ENCODE data around the gene LIX1. TPM values are rescaled to one million over a fixed set of nuclear protein-coding genes. Genes with fewer than 3 reads are reported as not detected.
"Not testable (repeated sequence)": the region's sequence is repeated elsewhere in the genome, so short reads cannot be mapped to it uniquely, and the experiment has no call there.

LIX1 gene
- polyA plus RNA-seq (2013, experiment 1 of 2) = not detected
- not detected for polyA plus RNA-seq (2013, experiment 2 of 2)

DNA sequence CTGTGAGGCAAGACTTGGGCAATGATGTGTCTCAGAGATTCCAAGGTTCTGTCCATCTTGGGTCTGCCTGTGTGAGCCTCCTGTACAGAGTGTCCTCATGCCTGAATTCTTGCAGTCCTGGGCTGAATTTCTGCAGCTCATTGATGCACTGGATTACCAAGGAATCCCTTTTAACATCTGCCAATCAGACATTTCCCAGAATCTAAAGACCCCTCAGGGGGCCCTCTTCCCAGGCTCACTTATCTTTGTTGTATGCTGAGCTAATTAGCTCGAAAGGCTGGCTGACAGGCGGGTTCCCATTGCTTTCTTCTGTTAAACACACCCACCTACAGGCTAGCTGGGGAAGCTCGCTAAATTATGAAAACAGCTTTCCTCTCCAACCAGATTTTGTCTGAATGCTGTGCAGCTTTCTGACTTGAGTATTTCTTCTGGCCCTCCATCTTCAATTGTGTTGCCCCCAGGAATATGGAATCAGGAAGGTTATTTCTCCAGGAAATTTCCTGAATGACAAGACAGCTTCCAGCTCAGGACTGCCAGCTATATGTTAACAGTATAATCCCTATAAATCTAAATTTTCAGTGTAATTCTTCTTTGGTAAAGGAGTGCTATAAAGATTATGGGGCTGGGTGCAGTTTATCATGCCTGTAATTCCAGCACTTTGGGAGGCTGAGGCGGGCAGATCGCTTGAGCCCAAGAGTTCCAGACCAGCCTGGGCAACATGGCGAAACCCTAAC lies at the start of gene LIX1:
TSS of gene LIX1 (minus strand) at position 91 of the 734 bp plus-strand sequence. CDS start at position 56, 35 bp downstream.
- WGBS = 5% methylated on average over 3 of the region's 6 CpGs
- Histone ChIP-seq H3K4me2 (ENCODE audit: low read length, poor library complexity, severe bottlenecking) (peak within 1 kb of the TSS; percentile 27), H3K4me3 (ENCODE audit: insufficient read depth in 1 of 2, low read depth in 1 of 2, low read length in 2 of 2) (no peak within 1 kb of the TSS), H3K18ac (ENCODE audit: low read depth in 1 of 2, low read length in 2 of 2) (no peak within 1 kb of the TSS), H2BK5ac (ENCODE audit: low read depth, low read length, poor library complexity, severe bottlenecking) (peak within 1 kb of the TSS; percentile 10), H3K9me3 (ENCODE audit: control insufficient read depth, low read length) (no peaks in the 10 kb centered on the region), H4K8ac (ENCODE audit: low read length) (no peak within 1 kb of the TSS), H3K23ac (ENCODE audit: low read length in 2 of 2) (no peak within 1 kb of the TSS), H3K9ac (ENCODE audit: low read length) (no peak within 1 kb of the TSS), H2AK5ac (ENCODE audit: low read length, severe bottlenecking) (no peak within 1 kb of the TSS), H2BK15ac (ENCODE audit: low read depth, poor library complexity, severe bottlenecking) (no peak within 1 kb of the TSS), H3K36me3 (ENCODE audit: control insufficient read depth in 1 of 2, insufficient read depth in 2 of 2, low read depth in 1 of 2, low read length in 2 of 2) (no peaks in the 10 kb centered on the region), H4K91ac (ENCODE audit: low read length) (no peak within 1 kb of the TSS), H3K4ac (ENCODE audit: low read depth in 1 of 2, low read length in 2 of 2) (no peak within 1 kb of the TSS), H2AFZ (ENCODE audit: low read depth, low read length) (no peak within 1 kb of the TSS), H3K14ac (ENCODE audit: low read length in 2 of 2) (no peak within 1 kb of the TSS), H2BK12ac (ENCODE audit: low read length in 2 of 2) (no peak within 1 kb of the TSS), H3K27me3 (ENCODE audit: control insufficient read depth in 1 of 2, insufficient read depth in 1 of 2, low read length in 2 of 2) (peaks cover 0 to 12% of the 10 kb centered on the region in 2 experiments), H3K27ac (ENCODE audit: low read length, poor library complexity, severe bottlenecking) (no peak within 1 kb of the TSS), H3K4me1 (ENCODE audit: control insufficient read depth, insufficient read depth, low read depth, low read length) (no peaks in the 10 kb centered on the region), H3K79me1 (replicated peaks; ENCODE audit: low read length, poor library complexity, severe bottlenecking) (no peaks in the 10 kb centered on the region), H2BK120ac (ENCODE audit: low read depth, low read length) (no peak within 1 kb of the TSS)
- peak; percentile 57 for DNase-seq

DNA sequence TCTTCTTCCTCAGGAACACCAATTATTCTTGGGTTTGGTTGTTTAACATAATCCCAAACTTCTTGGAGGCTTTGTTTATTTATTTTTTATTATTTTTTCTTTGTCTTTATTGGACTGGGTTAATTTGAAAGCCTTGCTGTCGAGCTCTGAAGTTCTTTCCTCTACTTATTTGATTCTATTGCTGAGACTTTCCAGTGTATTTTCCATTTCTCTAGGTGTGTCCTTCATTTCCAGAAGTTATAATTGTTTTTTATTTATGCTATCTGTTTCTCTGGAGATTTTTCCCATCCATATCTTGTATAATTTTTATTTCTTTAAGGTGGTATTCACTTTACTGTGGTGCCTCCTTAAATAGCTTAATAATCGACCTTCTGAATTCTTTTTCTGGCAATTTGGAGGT lies 49.5 kb upstream of the LIX1 start:
- Histone ChIP-seq H2AFZ (ENCODE audit: low read depth, low read length) (no peak overlapping the region), H3K4me1 (ENCODE audit: control insufficient read depth, insufficient read depth, low read depth, low read length) (no peaks in the 10 kb centered on the region), H2BK15ac (ENCODE audit: low read depth, poor library complexity, severe bottlenecking) (no peak overlapping the region), H2BK120ac (ENCODE audit: low read depth, low read length) (no peak overlapping the region), H3K79me1 (replicated peaks; ENCODE audit: low read length, poor library complexity, severe bottlenecking) (peaks cover 2% of the 10 kb centered on the region), H3K4ac (ENCODE audit: low read depth in 1 of 2, low read length in 2 of 2) (no peak overlapping the region), H2BK12ac (ENCODE audit: low read length in 2 of 2) (no peak overlapping the region), H3K18ac (ENCODE audit: low read depth in 1 of 2, low read length in 2 of 2) (no peak overlapping the region), H3K9ac (ENCODE audit: low read length) (no peak overlapping the region), H3K9me3 (ENCODE audit: control insufficient read depth, low read length) (no peaks in the 10 kb centered on the region), H4K91ac (ENCODE audit: low read length) (no peak overlapping the region), H2BK5ac (ENCODE audit: low read depth, low read length, poor library complexity, severe bottlenecking) (no peak overlapping the region), H2AK5ac (ENCODE audit: low read length, severe bottlenecking) (no peak overlapping the region), H3K14ac (ENCODE audit: low read length in 2 of 2) (no peak overlapping the region), H3K23ac (ENCODE audit: low read length in 2 of 2) (no peak overlapping the region), H4K8ac (ENCODE audit: low read length) (no peak overlapping the region), H3K4me2 (ENCODE audit: low read length, poor library complexity, severe bottlenecking) (no peak overlapping the region), H3K27ac (ENCODE audit: low read length, poor library complexity, severe bottlenecking) (no peak overlapping the region), H3K36me3 (ENCODE audit: control insufficient read depth in 1 of 2, insufficient read depth in 2 of 2, low read depth in 1 of 2, low read length in 2 of 2) (peaks cover 0 to 3% of the 10 kb centered on the region in 2 experiments), H3K4me3 (ENCODE audit: insufficient read depth in 1 of 2, low read depth in 1 of 2, low read length in 2 of 2) (no peak overlapping the region), H3K27me3 (ENCODE audit: control insufficient read depth in 1 of 2, insufficient read depth in 1 of 2, low read length in 2 of 2) (no peaks in the 10 kb centered on the region)
- no peak for DNase-seq
- WGBS = 78% methylated on average over 1 of the region's 2 CpGs

DNA sequence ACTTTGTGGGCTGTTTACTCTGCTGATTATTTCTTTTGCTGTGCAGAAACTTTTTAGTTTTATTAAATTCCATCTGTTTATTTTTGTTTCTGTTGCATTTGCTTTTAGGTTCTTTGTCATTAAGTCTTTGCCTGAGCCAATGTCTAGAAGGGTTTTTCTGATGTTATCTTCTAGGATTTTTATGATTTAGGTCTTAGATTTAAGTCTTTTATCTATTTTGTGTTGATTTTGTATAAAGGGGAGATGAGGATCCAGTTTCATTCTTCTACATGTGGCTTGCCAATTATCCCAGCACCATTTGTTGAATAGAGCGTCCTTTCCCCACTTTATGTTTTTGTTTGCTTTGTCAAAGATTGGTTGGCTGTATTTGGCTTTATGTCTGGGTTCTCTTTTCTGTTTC lies 47.1 kb upstream of the LIX1 start:
- not testable (repeated sequence) for H2BK15ac ChIP-seq (ENCODE audit: low read depth, poor library complexity, severe bottlenecking); H3K18ac ChIP-seq (ENCODE audit: low read depth in 1 of 2, low read length in 2 of 2); H4K91ac ChIP-seq (ENCODE audit: low read length); H2AFZ ChIP-seq (ENCODE audit: low read depth, low read length); H3K4me1 ChIP-seq (ENCODE audit: control insufficient read depth, insufficient read depth, low read depth, low read length); DNase-seq; H2BK12ac ChIP-seq (ENCODE audit: low read length in 2 of 2); H3K4me2 ChIP-seq (ENCODE audit: low read length, poor library complexity, severe bottlenecking); H3K4ac ChIP-seq (ENCODE audit: low read depth in 1 of 2, low read length in 2 of 2); H3K79me1 ChIP-seq (replicated peaks; ENCODE audit: low read length, poor library complexity, severe bottlenecking); H3K9me3 ChIP-seq (ENCODE audit: control insufficient read depth, low read length); H3K4me3 ChIP-seq (ENCODE audit: insufficient read depth in 1 of 2, low read depth in 1 of 2, low read length in 2 of 2); H4K8ac ChIP-seq (ENCODE audit: low read length); H2AK5ac ChIP-seq (ENCODE audit: low read length, severe bottlenecking); H3K27me3 ChIP-seq (ENCODE audit: control insufficient read depth in 1 of 2, insufficient read depth in 1 of 2, low read length in 2 of 2); H3K23ac ChIP-seq (ENCODE audit: low read length in 2 of 2); H2BK5ac ChIP-seq (ENCODE audit: low read depth, low read length, poor library complexity, severe bottlenecking); H3K36me3 ChIP-seq (ENCODE audit: control insufficient read depth in 1 of 2, insufficient read depth in 2 of 2, low read depth in 1 of 2, low read length in 2 of 2); H3K27ac ChIP-seq (ENCODE audit: low read length, poor library complexity, severe bottlenecking); H3K9ac ChIP-seq (ENCODE audit: low read length); H2BK120ac ChIP-seq (ENCODE audit: low read depth, low read length); H3K14ac ChIP-seq (ENCODE audit: low read length in 2 of 2)
- 88% methylated on average over 1 of the region's 1 CpG for WGBS

DNA sequence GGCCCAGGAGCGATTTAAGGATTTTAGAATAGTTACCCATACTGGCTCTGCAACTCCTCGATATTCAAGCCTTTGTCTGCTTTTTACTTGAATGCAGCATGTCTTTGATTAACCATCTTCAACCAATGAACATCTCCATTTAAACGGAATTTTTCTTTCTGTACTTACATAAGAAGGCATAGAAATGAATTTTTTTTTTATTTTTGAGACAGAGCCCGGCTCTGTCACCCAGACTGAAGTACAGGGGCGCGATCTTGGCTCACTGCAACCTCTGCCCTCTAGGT lies 41.5 kb upstream of the LIX1 start:
- Histone ChIP-seq H2BK5ac (ENCODE audit: low read depth, low read length, poor library complexity, severe bottlenecking) (no peak overlapping the region), H3K4me2 (ENCODE audit: low read length, poor library complexity, severe bottlenecking) (peak overlapping the region; percentile 79), H3K36me3 (ENCODE audit: control insufficient read depth in 1 of 2, insufficient read depth in 2 of 2, low read depth in 1 of 2, low read length in 2 of 2) (peaks cover 0 to 17% of the 10 kb centered on the region in 2 experiments), H4K91ac (ENCODE audit: low read length) (peak overlapping the region; percentile 37), H3K9me3 (ENCODE audit: control insufficient read depth, low read length) (no peaks in the 10 kb centered on the region), H4K8ac (ENCODE audit: low read length) (peak overlapping the region; percentile 88), H3K23ac (ENCODE audit: low read length in 2 of 2) (no peak overlapping the region), H2BK12ac (ENCODE audit: low read length in 2 of 2) (no peak overlapping the region), H2BK120ac (ENCODE audit: low read depth, low read length) (peak overlapping the region; percentile 71), H3K4ac (ENCODE audit: low read depth in 1 of 2, low read length in 2 of 2) (peak overlapping the region in 1 of 2 experiments; percentile 73), H3K27me3 (ENCODE audit: control insufficient read depth in 1 of 2, insufficient read depth in 1 of 2, low read length in 2 of 2) (no peaks in the 10 kb centered on the region), H3K9ac (ENCODE audit: low read length) (peak overlapping the region; percentile 97), H3K18ac (ENCODE audit: low read depth in 1 of 2, low read length in 2 of 2) (peak overlapping the region in 1 of 2 experiments; percentile 83), H2BK15ac (ENCODE audit: low read depth, poor library complexity, severe bottlenecking) (no peak overlapping the region), H3K14ac (ENCODE audit: low read length in 2 of 2) (no peak overlapping the region), H3K4me1 (ENCODE audit: control insufficient read depth, insufficient read depth, low read depth, low read length) (peaks cover 3% of the 10 kb centered on the region), H3K27ac (ENCODE audit: low read length, poor library complexity, severe bottlenecking) (peak overlapping the region; percentile 56), H2AFZ (ENCODE audit: low read depth, low read length) (no peak overlapping the region), H2AK5ac (ENCODE audit: low read length, severe bottlenecking) (peak overlapping the region; percentile 91), H3K4me3 (ENCODE audit: insufficient read depth in 1 of 2, low read depth in 1 of 2, low read length in 2 of 2) (peak overlapping the region in 1 of 2 experiments; percentile 88), H3K79me1 (replicated peaks; ENCODE audit: low read length, poor library complexity, severe bottlenecking) (peaks cover 8% of the 10 kb centered on the region)
- no peak for DNase-seq
- 75% methylated on average over 5 of the region's 6 CpGs for WGBS
